GM23338 (cell line): ENCODE data around the gene CRACDL. TPM values are rescaled to one million over a fixed set of nuclear protein-coding genes. Genes with fewer than 3 reads are reported as not detected.

Experiments used
- ATAC-seq: fragments of 200-7000 bp; cut with Tn5 transposase; 3 replicates; pipeline ENCODE4 v1.9.1; 2020
- DNase-seq: peaks from one replicate; pipeline ENCODE4 v3.0.0-alpha.2; 2015; ENCODE audit warnings: low spot score
- H2AFZ ChIP-seq: fragments of 200-600 bp; sonication (generic); 2 replicates; pipeline ENCODE4 v1.8.0; 2016; ENCODE audit warnings: antibody characterized with exemption, mild to moderate bottlenecking, moderate library complexity
- H3F3A ChIP-seq: fragments of 200-600 bp; sonication (generic); replicated peaks from 2 replicates; pipeline ENCODE4 v1.8.0; 2017; ENCODE audit warnings: antibody characterized with exemption, mixed run types, low read depth
- H3K27ac ChIP-seq: fragments of 200-600 bp; sonication (generic); 2 replicates; pipeline ENCODE4 v1.6.1; 2016; ENCODE audit warnings: low read depth
- H3K27me3 ChIP-seq: fragments of 200-600 bp; sonication (generic); 2 replicates; pipeline ENCODE4 v1.8.0; 2016; ENCODE audit warnings: mild to moderate bottlenecking, mixed run types, moderate library complexity; ENCODE audit not compliant: insufficient read depth
- H3K36me3 ChIP-seq: fragments of 200-600 bp; sonication (generic); 2 replicates; pipeline ENCODE4 v1.8.0; 2016; ENCODE audit warnings: mild to moderate bottlenecking; ENCODE audit not compliant: insufficient read depth
- H3K4me1 ChIP-seq: fragments of 200-600 bp; sonication (generic); 2 replicates; pipeline ENCODE4 v1.8.0; 2016; ENCODE audit warnings: mild to moderate bottlenecking, moderate library complexity; ENCODE audit not compliant: insufficient read depth
- H3K4me2 ChIP-seq: fragments of 200-600 bp; sonication (generic); 2 replicates; pipeline ENCODE4 v1.7.1; 2017; ENCODE audit warnings: mixed run types
- H3K4me3 ChIP-seq: fragments of 200-600 bp; sonication (generic); 2 replicates; pipeline ENCODE4 v1.6.1; 2016; ENCODE audit warnings: mixed run types
- H3K79me2 ChIP-seq: fragments of 200-600 bp; sonication (generic); replicated peaks from 2 replicates; pipeline ENCODE4 v1.8.0; 2017; ENCODE audit warnings: mild to moderate bottlenecking; ENCODE audit not compliant: insufficient read depth
- H3K9me2 ChIP-seq: fragments of 200-600 bp; sonication (generic); 2 replicates; pipeline ENCODE4 v1.8.0; 2017; ENCODE audit not compliant: insufficient read depth
- H4K20me1 ChIP-seq: fragments of 200-600 bp; sonication (generic); replicated peaks from 2 replicates; pipeline ENCODE4 v1.8.0; 2017; ENCODE audit warnings: mild to moderate bottlenecking; ENCODE audit not compliant: insufficient read depth
- H3K27ac Mint-ChIP-seq: 2 replicates; pipeline ENCODE4 v1.8.0; 2020; ENCODE audit warnings: inconsistent platforms, mild to moderate bottlenecking, moderate library complexity, mixed read lengths
- H3K27me3 Mint-ChIP-seq: 3 replicates; pipeline ENCODE4 v1.8.0; 2022; ENCODE audit warnings: low read depth, mild to moderate bottlenecking, moderate library complexity, mixed read lengths, inconsistent platforms; ENCODE audit not compliant: insufficient read depth, poor library complexity
- H3K36me3 Mint-ChIP-seq: 3 replicates; pipeline ENCODE4 v1.8.0; 2021; ENCODE audit warnings: low read depth, mild to moderate bottlenecking, inconsistent platforms, moderate library complexity, mixed read lengths
- H3K4me1 Mint-ChIP-seq: 3 replicates; pipeline ENCODE4 v1.8.0; 2020; ENCODE audit warnings: mild to moderate bottlenecking, inconsistent platforms, mixed read lengths
- H3K4me3 Mint-ChIP-seq: 3 replicates; pipeline ENCODE4 v1.8.0; 2021; ENCODE audit warnings: moderate library complexity, mild to moderate bottlenecking, inconsistent platforms, mixed read lengths
- H3K9me3 Mint-ChIP-seq: 3 replicates; pipeline ENCODE4 v1.8.0; 2020; ENCODE audit warnings: moderate library complexity, mild to moderate bottlenecking, inconsistent platforms, mixed read lengths
- CREB1 ChIP-seq: fragments of 250-450 bp; sonication (Bioruptor Pico); IDR thresholded peaks from 2 replicates; pipeline ENCODE4 v1.5.0; 2020; ENCODE audit warnings: low read depth, mild to moderate bottlenecking, moderate library complexity
- EZH2 ChIP-seq: fragments of 200-600 bp; sonication (generic); IDR thresholded peaks from one replicate; pipeline ENCODE4 v1.8.0; 2017; ENCODE audit warnings: antibody characterized with exemption, mild to moderate bottlenecking, low read depth; ENCODE audit not compliant: unreplicated experiment
- EZH2phosphoT487 ChIP-seq: fragments of 200-600 bp; sonication (generic); IDR thresholded peaks from one replicate; pipeline ENCODE4 v1.8.1; 2018; ENCODE audit warnings: antibody characterized with exemption; ENCODE audit not compliant: unreplicated experiment
- JUNB ChIP-seq: IDR thresholded peaks from one replicate; pipeline ENCODE4 v1.6.1; 2016; ENCODE audit warnings: antibody characterized with exemption; ENCODE audit not compliant: unreplicated experiment
- ZNF331 ChIP-seq: fragments of 250-450 bp; sonication (Bioruptor Pico); IDR thresholded peaks from 2 replicates; pipeline ENCODE4 v1.5.0; 2020; ENCODE audit warnings: low read depth, mild to moderate bottlenecking, moderate library complexity
- polyA plus RNA-seq: library from polyadenylated mRNA; unstranded; fragments of >200 nt; fragmentation: Nextera tagmentation; extraction: Ambion mirVana; gene quantifications from 2 replicates; pipeline ENCODE4 v1.2.1, GENCODE V29; 2016
- total RNA-seq: library from RNA; depleted of rRNA; stranded (reverse); fragments of >200 nt; shearing (Covaris generic); gene quantifications from 2 replicates; pipeline ENCODE4 v1.2.3, GENCODE V29; 2014
- TF ChIP-seq, protein P1 (sequence below): fragments of 250-450 bp; sonication (Bioruptor Pico); IDR thresholded peaks from 2 replicates; pipeline ENCODE4 v1.5.0; 2020; ENCODE audit warnings: mild to moderate bottlenecking, moderate library complexity
- TF ChIP-seq, protein P2 (sequence below): IDR thresholded peaks from one replicate; pipeline ENCODE4 v1.6.1; 2018; ENCODE audit warnings: antibody characterized with exemption; ENCODE audit not compliant: unreplicated experiment

CRACDL gene
- total and polyA plus RNA-seq, 2 experiments from 2014 or later, result 0.14 to 0.16 TPM

DNA sequence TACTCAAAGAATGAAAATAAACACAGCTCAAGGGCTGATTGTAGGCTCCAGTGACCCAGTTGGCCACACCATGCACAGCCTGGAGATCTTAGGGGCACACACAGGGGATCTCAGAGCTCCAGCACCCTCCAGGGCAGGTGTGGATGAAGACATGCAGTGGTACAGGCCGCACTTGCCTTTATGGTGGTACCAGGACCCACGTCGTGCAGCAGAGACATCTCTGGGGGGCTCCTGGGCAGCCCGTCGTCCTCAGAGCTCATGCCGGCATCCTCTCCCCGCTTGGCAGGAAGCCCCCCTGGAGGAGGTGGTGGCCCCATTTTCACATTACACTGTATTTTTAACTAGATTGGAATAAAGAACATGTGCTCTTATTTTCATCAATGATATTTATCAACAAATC is 103.9 kb downstream of the CRACDL start:
- H3K4me1 Mint-ChIP-seq, result no peaks in the 10 kb centered on the region; the same call in 2 of the 3 replicates
- no peak for DNase-seq
- H3K9me3 Mint-ChIP-seq, result no peaks in the 10 kb centered on the region
- no peak overlapping the region for H2AFZ ChIP-seq
- H4K20me1 ChIP-seq, result no peaks in the 10 kb centered on the region
- no peak overlapping the region for H3K27ac Mint-ChIP-seq
- peaks cover 3% of the 10 kb centered on the region for H3K27me3 Mint-ChIP-seq
- H3K4me3 Mint-ChIP-seq, result no peak overlapping the region
- no peaks in the 10 kb centered on the region for H3F3A ChIP-seq
- TF ChIP-seq JUNB (no peak), EZH2 (no peak), CREB1 (CRISPR knock-in tag) (no peak), EZH2phosphoT487 (no peak), ZNF331 (CRISPR knock-in tag) (no peak)
- TF ChIP-seq, protein P1, sequence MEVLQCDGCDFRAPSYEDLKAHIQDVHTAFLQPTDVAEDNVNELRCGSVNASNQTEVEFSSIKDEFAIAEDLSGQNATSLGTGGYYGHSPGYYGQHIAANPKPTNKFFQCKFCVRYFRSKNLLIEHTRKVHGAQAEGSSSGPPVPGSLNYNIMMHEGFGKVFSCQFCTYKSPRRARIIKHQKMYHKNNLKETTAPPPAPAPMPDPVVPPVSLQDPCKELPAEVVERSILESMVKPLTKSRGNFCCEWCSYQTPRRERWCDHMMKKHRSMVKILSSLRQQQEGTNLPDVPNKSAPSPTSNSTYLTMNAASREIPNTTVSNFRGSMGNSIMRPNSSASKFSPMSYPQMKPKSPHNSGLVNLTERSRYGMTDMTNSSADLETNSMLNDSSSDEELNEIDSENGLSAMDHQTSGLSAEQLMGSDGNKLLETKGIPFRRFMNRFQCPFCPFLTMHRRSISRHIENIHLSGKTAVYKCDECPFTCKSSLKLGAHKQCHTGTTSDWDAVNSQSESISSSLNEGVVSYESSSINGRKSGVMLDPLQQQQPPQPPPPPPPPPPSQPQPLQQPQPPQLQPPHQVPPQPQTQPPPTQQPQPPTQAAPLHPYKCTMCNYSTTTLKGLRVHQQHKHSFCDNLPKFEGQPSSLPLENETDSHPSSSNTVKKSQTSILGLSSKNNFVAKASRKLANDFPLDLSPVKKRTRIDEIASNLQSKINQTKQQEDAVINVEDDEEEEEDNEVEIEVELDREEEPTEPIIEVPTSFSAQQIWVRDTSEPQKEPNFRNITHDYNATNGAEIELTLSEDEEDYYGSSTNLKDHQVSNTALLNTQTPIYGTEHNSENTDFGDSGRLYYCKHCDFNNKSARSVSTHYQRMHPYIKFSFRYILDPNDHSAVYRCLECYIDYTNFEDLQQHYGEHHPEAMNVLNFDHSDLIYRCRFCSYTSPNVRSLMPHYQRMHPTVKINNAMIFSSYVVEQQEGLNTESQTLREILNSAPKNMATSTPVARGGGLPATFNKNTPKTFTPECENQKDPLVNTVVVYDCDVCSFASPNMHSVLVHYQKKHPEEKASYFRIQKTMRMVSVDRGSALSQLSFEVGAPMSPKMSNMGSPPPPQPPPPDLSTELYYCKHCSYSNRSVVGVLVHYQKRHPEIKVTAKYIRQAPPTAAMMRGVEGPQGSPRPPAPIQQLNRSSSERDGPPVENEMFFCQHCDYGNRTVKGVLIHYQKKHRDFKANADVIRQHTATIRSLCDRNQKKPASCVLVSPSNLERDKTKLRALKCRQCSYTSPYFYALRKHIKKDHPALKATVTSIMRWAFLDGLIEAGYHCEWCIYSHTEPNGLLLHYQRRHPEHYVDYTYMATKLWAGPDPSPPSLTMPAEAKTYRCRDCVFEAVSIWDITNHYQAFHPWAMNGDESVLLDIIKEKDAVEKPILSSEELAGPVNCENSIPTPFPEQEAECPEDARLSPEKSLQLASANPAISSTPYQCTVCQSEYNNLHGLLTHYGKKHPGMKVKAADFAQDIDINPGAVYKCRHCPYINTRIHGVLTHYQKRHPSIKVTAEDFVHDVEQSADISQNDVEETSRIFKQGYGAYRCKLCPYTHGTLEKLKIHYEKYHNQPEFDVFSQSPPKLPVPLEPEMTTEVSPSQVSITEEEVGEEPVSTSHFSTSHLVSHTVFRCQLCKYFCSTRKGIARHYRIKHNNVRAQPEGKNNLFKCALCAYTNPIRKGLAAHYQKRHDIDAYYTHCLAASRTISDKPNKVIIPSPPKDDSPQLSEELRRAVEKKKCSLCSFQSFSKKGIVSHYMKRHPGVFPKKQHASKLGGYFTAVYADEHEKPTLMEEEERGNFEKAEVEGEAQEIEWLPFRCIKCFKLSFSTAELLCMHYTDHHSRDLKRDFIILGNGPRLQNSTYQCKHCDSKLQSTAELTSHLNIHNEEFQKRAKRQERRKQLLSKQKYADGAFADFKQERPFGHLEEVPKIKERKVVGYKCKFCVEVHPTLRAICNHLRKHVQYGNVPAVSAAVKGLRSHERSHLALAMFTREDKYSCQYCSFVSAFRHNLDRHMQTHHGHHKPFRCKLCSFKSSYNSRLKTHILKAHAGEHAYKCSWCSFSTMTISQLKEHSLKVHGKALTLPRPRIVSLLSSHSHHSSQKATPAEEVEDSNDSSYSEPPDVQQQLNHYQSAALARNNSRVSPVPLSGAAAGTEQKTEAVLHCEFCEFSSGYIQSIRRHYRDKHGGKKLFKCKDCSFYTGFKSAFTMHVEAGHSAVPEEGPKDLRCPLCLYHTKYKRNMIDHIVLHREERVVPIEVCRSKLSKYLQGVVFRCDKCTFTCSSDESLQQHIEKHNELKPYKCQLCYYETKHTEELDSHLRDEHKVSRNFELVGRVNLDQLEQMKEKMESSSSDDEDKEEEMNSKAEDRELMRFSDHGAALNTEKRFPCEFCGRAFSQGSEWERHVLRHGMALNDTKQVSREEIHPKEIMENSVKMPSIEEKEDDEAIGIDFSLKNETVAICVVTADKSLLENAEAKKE, result no peak
- TF ChIP-seq, protein P2, sequence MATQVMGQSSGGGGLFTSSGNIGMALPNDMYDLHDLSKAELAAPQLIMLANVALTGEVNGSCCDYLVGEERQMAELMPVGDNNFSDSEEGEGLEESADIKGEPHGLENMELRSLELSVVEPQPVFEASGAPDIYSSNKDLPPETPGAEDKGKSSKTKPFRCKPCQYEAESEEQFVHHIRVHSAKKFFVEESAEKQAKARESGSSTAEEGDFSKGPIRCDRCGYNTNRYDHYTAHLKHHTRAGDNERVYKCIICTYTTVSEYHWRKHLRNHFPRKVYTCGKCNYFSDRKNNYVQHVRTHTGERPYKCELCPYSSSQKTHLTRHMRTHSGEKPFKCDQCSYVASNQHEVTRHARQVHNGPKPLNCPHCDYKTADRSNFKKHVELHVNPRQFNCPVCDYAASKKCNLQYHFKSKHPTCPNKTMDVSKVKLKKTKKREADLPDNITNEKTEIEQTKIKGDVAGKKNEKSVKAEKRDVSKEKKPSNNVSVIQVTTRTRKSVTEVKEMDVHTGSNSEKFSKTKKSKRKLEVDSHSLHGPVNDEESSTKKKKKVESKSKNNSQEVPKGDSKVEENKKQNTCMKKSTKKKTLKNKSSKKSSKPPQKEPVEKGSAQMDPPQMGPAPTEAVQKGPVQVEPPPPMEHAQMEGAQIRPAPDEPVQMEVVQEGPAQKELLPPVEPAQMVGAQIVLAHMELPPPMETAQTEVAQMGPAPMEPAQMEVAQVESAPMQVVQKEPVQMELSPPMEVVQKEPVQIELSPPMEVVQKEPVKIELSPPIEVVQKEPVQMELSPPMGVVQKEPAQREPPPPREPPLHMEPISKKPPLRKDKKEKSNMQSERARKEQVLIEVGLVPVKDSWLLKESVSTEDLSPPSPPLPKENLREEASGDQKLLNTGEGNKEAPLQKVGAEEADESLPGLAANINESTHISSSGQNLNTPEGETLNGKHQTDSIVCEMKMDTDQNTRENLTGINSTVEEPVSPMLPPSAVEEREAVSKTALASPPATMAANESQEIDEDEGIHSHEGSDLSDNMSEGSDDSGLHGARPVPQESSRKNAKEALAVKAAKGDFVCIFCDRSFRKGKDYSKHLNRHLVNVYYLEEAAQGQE, result no peak
- no peaks in the 10 kb centered on the region for H3K36me3 Mint-ChIP-seq
- no peaks in the 10 kb centered on the region for H3K36me3 ChIP-seq
- H3K79me2 ChIP-seq, result no peaks in the 10 kb centered on the region
- H3K27ac ChIP-seq, result no peak overlapping the region
- no peaks in the 10 kb centered on the region for H3K27me3 ChIP-seq
- H3K4me2 ChIP-seq, result no peak overlapping the region
- ATAC-seq, result no peak
- no peaks in the 10 kb centered on the region for H3K4me1 ChIP-seq
- no peaks in the 10 kb centered on the region for H3K9me2 ChIP-seq
- no peak overlapping the region for H3K4me3 ChIP-seq
